Measurements from ENCODE around the gene MBOAT2.
"Not testable (repeated sequence)": the region's sequence is repeated elsewhere in the genome, so short reads cannot be mapped to it uniquely, and the experiment has no call there.

The MBOAT2 gene

GRCh38 chr2:8987410-8987809 lies 16.1 kb downstream of the MBOAT2 start:
- DNase-seq, result no peak

- DNase-seq, result no peak
Measured at GRCh38 chr2:8986327-8986976, 17.0 kb downstream of the MBOAT2 start.

DNA sequence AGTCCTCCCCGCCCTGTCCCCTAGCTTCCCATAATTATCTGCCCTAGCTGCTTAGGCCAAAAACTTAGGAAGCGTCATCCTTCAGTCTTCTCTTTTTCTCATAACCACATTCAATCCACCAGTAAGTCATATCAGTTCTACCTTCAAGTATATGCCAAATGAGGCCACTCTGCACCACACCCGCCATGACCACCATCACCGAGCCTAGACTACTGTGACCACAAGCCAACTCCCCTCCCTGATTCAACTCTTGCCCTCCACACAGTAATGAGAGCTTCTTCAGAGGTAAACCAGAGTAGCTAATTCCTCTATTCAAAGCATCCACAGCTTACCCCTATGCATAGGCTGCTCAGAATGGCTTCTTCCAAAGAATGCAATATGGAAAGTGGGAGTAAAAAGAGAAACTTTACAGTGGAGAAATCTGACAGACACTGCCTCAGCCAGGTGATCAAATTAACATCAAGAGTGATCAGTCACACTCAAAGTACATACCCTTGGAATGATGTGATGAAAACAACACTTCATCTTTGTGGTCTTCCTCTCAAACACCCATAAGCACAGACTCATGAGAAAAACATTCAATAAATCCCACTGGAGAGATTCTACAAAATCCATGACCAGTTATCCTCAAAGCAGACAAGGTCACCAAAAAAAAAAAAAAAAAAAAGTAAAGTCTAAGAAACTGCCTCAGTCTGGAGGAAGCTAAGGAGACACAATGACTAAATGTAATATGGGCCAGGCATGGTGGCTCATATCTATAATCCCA lies 17.7 kb downstream of the MBOAT2 start:
- DNase-seq, result no peak

DNA sequence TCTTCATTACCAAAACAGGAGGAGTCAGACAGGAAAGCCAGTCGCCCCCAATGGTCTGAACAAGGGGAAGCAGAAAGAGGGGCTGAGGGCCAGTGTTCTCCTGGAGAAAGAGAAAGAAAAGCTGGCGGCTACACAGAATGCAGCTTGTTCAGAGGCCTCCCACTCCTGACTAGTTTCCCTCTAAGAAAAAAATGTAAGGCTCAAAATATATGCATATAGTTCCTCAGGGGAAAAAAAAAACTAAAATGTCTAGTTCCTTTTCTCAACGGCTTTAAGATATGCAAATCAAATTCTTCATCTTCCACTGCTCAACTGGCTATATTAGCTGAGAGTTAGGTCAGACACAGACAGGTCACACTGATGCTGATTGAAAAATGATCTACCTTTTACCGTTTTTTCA lies 18.6 kb downstream of the MBOAT2 start:
- DNase-seq, result no peak

DNA sequence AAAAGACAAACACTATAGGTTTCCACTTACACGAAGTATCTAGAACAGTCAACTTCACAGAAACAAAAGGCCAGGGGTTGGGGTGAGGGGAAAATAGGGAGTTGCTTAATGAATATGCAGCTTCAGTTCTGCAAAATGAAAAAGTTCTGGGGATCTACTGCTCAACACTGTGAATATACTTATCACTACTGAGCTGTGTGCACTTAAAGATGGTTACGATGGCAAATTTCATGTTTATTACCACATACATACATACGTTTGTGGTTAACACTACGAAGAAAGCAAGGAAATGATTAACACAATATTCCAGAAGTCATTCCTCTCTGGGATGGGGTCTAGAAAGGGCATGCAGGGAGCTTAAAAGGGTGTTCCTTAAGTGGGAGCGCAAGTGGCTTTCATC lies 19.3 kb downstream of the MBOAT2 start:
- no peak for DNase-seq

DNA sequence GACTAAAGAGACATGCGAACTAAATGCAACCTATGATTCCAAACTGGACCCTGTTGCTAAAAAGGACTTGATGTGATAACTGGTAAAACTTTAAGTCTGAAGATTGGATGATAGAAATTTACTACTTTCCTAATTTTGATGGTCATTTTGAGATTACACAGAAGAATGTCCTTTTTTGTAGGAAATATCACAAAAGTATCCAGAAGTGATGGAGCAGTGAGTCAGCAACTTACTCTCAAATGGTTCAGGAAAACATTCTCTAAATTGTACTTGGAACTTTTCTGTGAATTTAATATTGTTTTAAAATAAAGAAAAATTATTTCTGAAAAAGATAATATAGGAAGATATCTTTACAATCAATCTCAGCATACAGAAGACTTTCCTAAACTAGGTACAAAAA lies 19.9 kb downstream of the MBOAT2 start:
- DNase-seq, result no peak

DNA sequence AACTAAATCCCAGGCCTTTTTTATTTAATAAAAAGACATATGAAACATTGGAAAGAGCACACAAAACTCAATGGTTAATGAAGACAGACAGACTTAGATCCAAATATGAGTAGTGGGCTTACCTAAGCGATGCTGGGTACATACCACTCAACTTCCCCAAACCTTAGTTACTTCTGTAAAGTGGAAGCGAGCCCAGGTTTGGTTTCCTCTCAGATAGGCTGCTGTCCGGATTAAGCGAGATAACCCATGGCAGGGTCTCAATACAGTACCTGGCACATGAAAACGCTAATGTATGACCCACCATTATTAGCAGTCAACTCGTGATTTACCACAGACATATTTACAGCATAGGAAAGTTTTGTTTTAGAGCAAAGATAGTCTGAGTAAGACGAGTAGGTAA lies 21.6 kb downstream of the MBOAT2 start:
- no peak for DNase-seq

DNA sequence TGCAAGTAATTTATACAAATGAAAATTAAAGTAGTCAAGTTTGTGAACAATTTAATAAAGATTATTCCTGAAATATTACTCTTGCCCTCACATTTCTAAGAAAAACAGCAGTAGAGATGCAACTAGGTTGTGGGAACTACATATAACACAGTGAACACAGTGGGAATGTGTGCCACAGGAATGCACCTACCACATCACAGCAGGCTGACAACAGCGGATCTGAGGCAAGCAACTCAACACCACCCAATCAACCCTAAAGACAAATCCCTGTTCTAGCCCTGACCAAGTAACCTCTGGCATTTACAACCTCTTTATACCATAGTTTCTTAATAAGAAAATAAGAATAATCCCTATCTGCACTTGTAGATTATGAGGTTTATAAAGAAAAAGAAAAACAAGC lies 23.4 kb downstream of the MBOAT2 start:
- no peak for DNase-seq

GRCh38 chr2:8977758-8978157 lies 25.7 kb downstream of the MBOAT2 start:
- no peak for DNase-seq

DNA sequence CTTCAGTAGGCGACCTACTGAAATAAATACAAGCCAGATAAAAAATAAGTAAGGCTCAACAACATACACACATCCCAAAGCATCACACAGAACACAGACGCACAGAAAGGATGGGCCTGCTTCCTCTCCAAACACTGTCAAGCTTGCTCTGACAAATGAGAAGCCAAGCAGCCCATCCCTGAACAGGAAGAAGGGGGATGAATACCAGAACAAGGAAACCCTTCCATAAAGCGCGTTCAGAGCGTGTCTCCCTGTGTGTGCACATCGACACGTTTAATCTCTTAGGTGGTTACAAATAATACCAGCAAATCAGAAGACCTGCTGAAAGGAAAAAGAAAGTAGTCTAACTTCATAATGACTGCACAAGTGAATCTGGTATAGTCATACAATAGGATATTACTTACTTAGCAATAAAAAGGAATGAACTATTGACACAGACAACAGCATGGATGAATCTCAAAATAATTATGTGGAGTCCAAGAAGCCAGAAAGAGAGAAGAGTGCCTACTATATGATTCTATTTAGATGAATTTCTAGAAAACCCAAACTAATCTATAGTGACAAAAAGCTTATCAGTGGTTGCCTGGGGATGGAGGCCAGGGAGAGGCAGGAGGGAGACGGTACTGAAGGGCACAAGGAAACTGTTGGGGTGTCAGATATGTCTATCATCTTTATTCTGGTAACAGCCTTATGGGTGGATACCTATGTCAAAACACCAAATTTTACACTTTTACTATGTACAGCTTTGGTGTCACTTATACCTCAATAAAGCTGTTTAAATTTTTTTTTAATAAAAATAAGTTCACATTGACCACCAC lies 26.8 kb downstream of the MBOAT2 start:
- no peak for DNase-seq

GRCh38 chr2:8974016-8974415 lies 29.5 kb downstream of the MBOAT2 start:
- no peak for DNase-seq

DNA sequence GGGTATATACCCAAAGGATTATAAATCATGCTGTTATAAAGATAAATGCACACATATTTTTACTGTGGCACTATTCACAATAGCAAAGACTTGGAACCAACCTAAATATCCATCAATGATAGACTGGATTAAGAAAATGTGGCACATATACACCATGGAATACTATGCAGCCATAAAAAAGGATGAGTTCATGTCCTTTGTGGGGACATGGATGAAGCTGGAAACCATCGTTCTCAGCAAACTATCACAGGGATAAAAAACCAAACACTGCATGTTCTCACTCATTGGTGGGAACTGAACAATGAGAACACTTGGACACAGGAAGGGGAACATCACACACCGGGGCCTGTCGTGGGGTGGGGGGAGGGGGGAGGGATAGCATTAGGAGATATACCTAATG lies 30.5 kb downstream of the MBOAT2 start:
- DNase-seq, result not testable (repeated sequence)

DNA sequence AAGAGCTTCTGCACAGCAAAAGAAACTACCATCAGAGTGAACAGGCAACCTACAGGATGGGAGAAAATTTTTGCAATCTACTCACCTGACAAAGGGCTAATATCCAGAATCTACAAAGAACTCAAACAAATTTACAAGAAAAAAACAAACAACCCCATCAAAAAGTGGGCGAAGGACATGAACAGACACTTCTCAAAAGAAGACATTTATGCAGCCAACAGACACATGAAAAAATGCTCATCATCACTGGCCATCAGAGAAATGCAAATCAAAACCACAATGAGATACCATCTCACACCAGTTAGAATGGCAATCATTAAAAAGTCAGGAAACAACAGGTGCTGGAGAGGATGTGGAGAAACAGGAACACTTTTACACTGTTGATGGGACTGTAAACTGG lies 30.9 kb downstream of the MBOAT2 start:
- not testable (repeated sequence) for DNase-seq

GRCh38 chr2:8969348-8969747 lies 34.1 kb downstream of the MBOAT2 start:
- not testable (repeated sequence) for DNase-seq

GRCh38 chr2:8966123-8966908 lies 37.2 kb downstream of the MBOAT2 start:
- DNase-seq, result no peak

- no peak for DNase-seq
Measured at GRCh38 chr2:8965216-8965969, 38.1 kb downstream of the MBOAT2 start.

- no peak for DNase-seq
Measured at GRCh38 chr2:8962890-8963289, 40.6 kb downstream of the MBOAT2 start.

DNA sequence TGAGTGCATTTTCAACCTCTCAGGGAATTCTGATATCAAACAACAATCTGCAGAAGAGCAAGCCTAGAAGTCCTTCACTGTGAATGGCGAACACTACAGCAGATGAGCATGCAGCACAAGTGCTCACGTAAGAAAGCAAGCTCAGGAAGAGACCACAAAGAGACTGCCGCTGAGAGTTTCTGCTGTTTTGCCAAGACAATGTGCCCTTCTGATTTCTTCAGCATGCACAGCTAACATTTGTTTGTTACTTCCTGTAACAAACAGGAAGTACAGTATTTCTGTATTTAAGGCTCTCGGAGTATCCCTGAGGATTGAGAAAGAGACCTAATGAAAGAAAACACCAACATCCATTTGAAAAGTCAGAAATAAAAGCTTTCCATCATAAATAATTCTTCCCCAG lies 45.9 kb downstream of the MBOAT2 start:
- DNase-seq, result no peak

- DNase-seq, result no peak
Measured at GRCh38 chr2:8956774-8957173, 46.7 kb downstream of the MBOAT2 start.

GRCh38 chr2:8954990-8955389 lies 48.5 kb downstream of the MBOAT2 start:
- no peak for DNase-seq

GRCh38 chr2:8953525-8953924 lies 50.0 kb downstream of the MBOAT2 start:
- DNase-seq, result no peak

GRCh38 chr2:8939486-8940114 lies 63.9 kb downstream of the MBOAT2 start:
- DNase-seq, result no peak

Data from CD4-positive, alpha-beta T cell treated with Interferon gamma for 1 hour (primary cell).